SK-N-MC (cell line): ENCODE results near the gene KCNQ1.

Experiments
- EZH2 ChIP-seq: fragments of 200-600 bp; sonication (generic); IDR thresholded peaks from one replicate; pipeline ENCODE4 v1.6.1; 2017; ENCODE audit warnings: antibody characterized with exemption
- FOXP2 ChIP-seq: optimal IDR thresholded peaks from 2 replicates; pipeline ENCODE3; 2011; ENCODE audit warnings: mild to moderate bottlenecking, moderate library complexity; ENCODE audit not compliant: insufficient read depth; ENCODE audit errors: extremely low read length, control extremely low read depth
- POLR2AphosphoS5 ChIP-seq: IDR thresholded peaks from 2 replicates; pipeline ENCODE4 v1.6.1; 2012; ENCODE audit warnings: mild to moderate bottlenecking, low read depth, low read length, borderline replicate concordance

- no peak for TF ChIP-seq POLR2AphosphoS5
- TF ChIP-seq EZH2: no peak
- TF ChIP-seq FOXP2: no peak
Observed at GRCh38 chr11:2507945-2508749, 63.3 kb downstream of the KCNQ1 start.
